Gastroesophageal sphincter (tissue), 4 donors: Measurements from ENCODE around the gene GPATCH3. TPM values are rescaled to one million over a fixed set of nuclear protein-coding genes. Genes with fewer than 3 reads are reported as not detected.
A peak's percentile ranks its signal among the peaks of the same experiment; 100 is the strongest.
"Not testable (repeated sequence)": the region's sequence is repeated elsewhere in the genome, so short reads cannot be mapped to it uniquely, and the experiment has no call there.

Experiments used
- ATAC-seq: fragments of 150-250 bp; one replicate; pipeline ENCODE4 v1.9.1; 2016; ENCODE audit warnings: mild to moderate bottlenecking, moderate library complexity
- H3K27ac ChIP-seq, 4 donors: fragments of 200-600 bp; sonication (generic) in 3 of 4; 1 replicate in 3 of 4; 2 replicates in 1 of 4; pipeline ENCODE4 v1.5.1; 2016 to 2019
- H3K27me3 ChIP-seq: fragments of 200-600 bp; sonication (generic); one replicate; pipeline ENCODE4 v1.5.1; 2019
- H3K36me3 ChIP-seq, 2 donors: fragments of 200-600 bp; sonication (generic); one replicate each; pipeline ENCODE4 v1.5.1; 2019; ENCODE audit warnings: control low read depth in 1 of 2
- H3K4me1 ChIP-seq, 3 donors: fragments of 200-600 bp; sonication (generic); 1 replicate in 2 of 3; 2 replicates in 1 of 3; pipeline ENCODE4 v1.5.1; 2016 to 2019; ENCODE audit warnings: control low read depth in 2 of 3
- H3K4me3 ChIP-seq, 2 donors: fragments of 200-600 bp; sonication (generic); one replicate each; pipeline ENCODE4 v1.5.1; 2019; ENCODE audit warnings: mild to moderate bottlenecking in 1 of 2, moderate library complexity in 1 of 2
- H3K9me3 ChIP-seq, 3 donors: fragments of 200-600 bp; sonication (generic); one replicate each; pipeline ENCODE4 v1.5.1; 2017 to 2019; ENCODE audit warnings: control low read depth in 2 of 3
- EP300 ChIP-seq: sonication (generic); formaldehyde crosslinking; IDR thresholded peaks from one replicate; pipeline ENCODE4 v1.6.1; 2017; ENCODE audit warnings: antibody characterized with exemption, mild to moderate bottlenecking
- POLR2A ChIP-seq, 2 donors: fragments of 450-650 bp; IDR thresholded peaks; one replicate each; pipeline ENCODE4 v1.6.1; 2017; ENCODE audit warnings: antibody characterized with exemption in 2 of 2, mild to moderate bottlenecking in 2 of 2, moderate library complexity in 1 of 2
- POLR2AphosphoS5 ChIP-seq: sonication (generic); formaldehyde crosslinking; IDR thresholded peaks from one replicate; pipeline ENCODE4 v1.6.1; 2017; ENCODE audit warnings: antibody characterized with exemption
- WGBS, 2 donors: methylation state at CpG; one replicate each; pipeline ENCODE4 v1.1.5; 2018; ENCODE audit warnings: low coverage in 1 of 2; 5-methylcytosine and 5-hydroxymethylcytosine counted together
- total RNA-seq, 4 donors: library from RNA; depleted of rRNA; stranded (reverse); fragments of >200 nt; gene quantifications; one replicate each; pipeline ENCODE4 v1.1.0, GENCODE V29; 2016
- TF ChIP-seq, protein P1 (sequence below), 4 experiments: fragments of 200-600 bp in 2 of 4; fragments of 450-650 bp in 2 of 4; sonication (generic) in 1 of 4; IDR thresholded peaks; one replicate each; pipeline ENCODE4 v1.5.1; 2017 to 2019; ENCODE audit warnings: antibody characterized with exemption in 4 of 4, mild to moderate bottlenecking in 2 of 4, moderate library complexity in 2 of 4

GPATCH3 gene
- total RNA-seq, 4 donors from 2014 or later: 5.1 to 21.6 (median 14.4) TPM

GRCh38 chr1:26853156-26853555 lies 47.1 kb downstream of the GPATCH3 start:
- TF ChIP-seq POLR2A (IDR thresholded peaks at IDR 0.05) (no peak), POLR2AphosphoS5 (peak; percentile 48)
- TF ChIP-seq, protein P1, sequence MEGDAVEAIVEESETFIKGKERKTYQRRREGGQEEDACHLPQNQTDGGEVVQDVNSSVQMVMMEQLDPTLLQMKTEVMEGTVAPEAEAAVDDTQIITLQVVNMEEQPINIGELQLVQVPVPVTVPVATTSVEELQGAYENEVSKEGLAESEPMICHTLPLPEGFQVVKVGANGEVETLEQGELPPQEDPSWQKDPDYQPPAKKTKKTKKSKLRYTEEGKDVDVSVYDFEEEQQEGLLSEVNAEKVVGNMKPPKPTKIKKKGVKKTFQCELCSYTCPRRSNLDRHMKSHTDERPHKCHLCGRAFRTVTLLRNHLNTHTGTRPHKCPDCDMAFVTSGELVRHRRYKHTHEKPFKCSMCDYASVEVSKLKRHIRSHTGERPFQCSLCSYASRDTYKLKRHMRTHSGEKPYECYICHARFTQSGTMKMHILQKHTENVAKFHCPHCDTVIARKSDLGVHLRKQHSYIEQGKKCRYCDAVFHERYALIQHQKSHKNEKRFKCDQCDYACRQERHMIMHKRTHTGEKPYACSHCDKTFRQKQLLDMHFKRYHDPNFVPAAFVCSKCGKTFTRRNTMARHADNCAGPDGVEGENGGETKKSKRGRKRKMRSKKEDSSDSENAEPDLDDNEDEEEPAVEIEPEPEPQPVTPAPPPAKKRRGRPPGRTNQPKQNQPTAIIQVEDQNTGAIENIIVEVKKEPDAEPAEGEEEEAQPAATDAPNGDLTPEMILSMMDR (IDR thresholded peaks at IDR 0.05): peak in 3 of 4 experiments; percentile 84 to 91 (median 86)
- H3K9me3 ChIP-seq: no peaks in the 10 kb centered on the region
- H3K4me3 ChIP-seq: no peak overlapping the region
- ATAC-seq: peak; percentile 87
- 6 to 17% methylated on average over 1 to 2 of the region's 3 CpGs for WGBS, 2 donors
- H3K27me3 ChIP-seq: no peaks in the 10 kb centered on the region
- H3K36me3 ChIP-seq: peaks cover 0 to 99% of the 10 kb centered on the region in 2 donors
- H3K4me1 ChIP-seq: peaks cover 0 to 23% (median 7%) of the 10 kb centered on the region in 3 donors
- no peak overlapping the region for H3K27ac ChIP-seq

GRCh38 chr1:26852701-26853100 lies 47.6 kb downstream of the GPATCH3 start:
- no peak overlapping the region for H3K4me3 ChIP-seq
- ATAC-seq: no peak
- peaks cover 0 to 99% of the 10 kb centered on the region in 2 donors for H3K36me3 ChIP-seq
- peaks cover 0 to 26% (median 7%) of the 10 kb centered on the region in 3 donors for H3K4me1 ChIP-seq
- H3K27me3 ChIP-seq: no peaks in the 10 kb centered on the region
- no peak overlapping the region for H3K27ac ChIP-seq
- H3K9me3 ChIP-seq: no peaks in the 10 kb centered on the region
- TF ChIP-seq POLR2A (IDR thresholded peaks at IDR 0.05) (no peak), POLR2AphosphoS5 (no peak), EP300 (no peak)
- WGBS, 2 donors: 35 to 59% methylated on average over 2 to 7 of the region's 9 CpGs

DNA sequence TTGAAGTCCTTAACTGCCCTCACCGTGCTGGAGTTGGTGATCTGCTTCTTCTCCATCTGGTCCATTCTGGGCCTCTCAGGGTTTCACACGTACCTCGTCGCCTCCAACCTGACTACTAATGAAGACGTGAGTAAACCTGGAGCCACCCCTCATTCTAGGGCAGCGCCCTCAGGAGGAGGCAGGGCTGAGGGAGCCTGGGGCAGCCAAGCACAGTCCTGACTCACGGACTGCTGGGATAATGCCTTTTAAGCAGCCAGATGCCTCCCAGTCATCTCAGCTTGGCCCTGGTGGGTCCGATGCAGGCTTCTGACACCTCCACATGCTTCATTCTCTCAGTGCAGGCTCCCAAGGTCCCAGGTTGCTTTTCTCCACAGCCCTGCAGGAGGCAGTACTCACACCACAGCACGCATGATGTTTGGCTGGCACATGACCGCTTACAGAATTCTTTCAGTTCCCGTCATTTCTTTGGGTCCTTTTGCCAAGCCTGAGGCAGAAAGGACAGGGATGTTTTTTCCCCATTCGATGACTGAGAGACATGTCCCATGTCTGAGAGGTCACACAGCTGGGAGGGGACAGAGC lies 49.1 kb downstream of the GPATCH3 start:
- Histone ChIP-seq H3K36me3 (peaks cover 0 to 96% of the 10 kb centered on the region in 2 donors), H3K4me1 (peaks cover 0 to 26% (median 7%) of the 10 kb centered on the region in 3 donors), H3K9me3 (no peaks in the 10 kb centered on the region), H3K27me3 (no peaks in the 10 kb centered on the region), H3K4me3 (no peak overlapping the region), H3K27ac (no peak overlapping the region)
- WGBS, 2 donors: 60 to 81% methylated on average over 1 to 7 of the region's 12 CpGs
- ATAC-seq: no peak
- no peak for TF ChIP-seq POLR2A (IDR thresholded peaks at IDR 0.05)
- TF ChIP-seq, protein P1 (IDR thresholded peaks at IDR 0.05): no peak
- no peak for TF ChIP-seq POLR2AphosphoS5
- no peak for TF ChIP-seq EP300

- peak; percentile 55 for ATAC-seq
- Histone ChIP-seq H3K27me3 (no peaks in the 10 kb centered on the region), H3K9me3 (no peaks in the 10 kb centered on the region), H3K4me1 (peaks cover 0 to 26% (median 7%) of the 10 kb centered on the region in 3 donors), H3K36me3 (peaks cover 0 to 81% of the 10 kb centered on the region in 2 donors), H3K4me3 (no peak overlapping the region), H3K27ac (peak overlapping the region in 3 of 4 donors; percentile 56 to 79 (median 78))
- WGBS, 2 donors: 0% methylated on average over 1 of the region's 10 CpGs; no CpG with 5 or more reads in 1 of the 2 donors
- peak; percentile 50 for TF ChIP-seq POLR2AphosphoS5
- no peak for TF ChIP-seq EP300
Measured at GRCh38 chr1:26848941-26849774, 51.1 kb downstream of the GPATCH3 start.

GRCh38 chr1:26848499-26848898 lies 51.8 kb downstream of the GPATCH3 start:
- ATAC-seq: no peak
- Histone ChIP-seq H3K9me3 (no peaks in the 10 kb centered on the region), H3K36me3 (peaks cover 0 to 81% of the 10 kb centered on the region in 2 donors), H3K4me1 (peaks cover 0 to 26% (median 7%) of the 10 kb centered on the region in 3 donors), H3K27ac (peak overlapping the region in 3 of 4 donors; percentile 56 to 79 (median 78)), H3K27me3 (no peaks in the 10 kb centered on the region), H3K4me3 (no peak overlapping the region)
- 100% methylated on average over 1 of the region's 10 CpGs; no CpG with 5 or more reads in 1 of the 2 donors for WGBS, 2 donors
- TF ChIP-seq EP300 (no peak), POLR2A (IDR thresholded peaks at IDR 0.05) (no peak), POLR2AphosphoS5 (no peak)
- TF ChIP-seq, protein P1 (IDR thresholded peaks at IDR 0.05): no peak

DNA sequence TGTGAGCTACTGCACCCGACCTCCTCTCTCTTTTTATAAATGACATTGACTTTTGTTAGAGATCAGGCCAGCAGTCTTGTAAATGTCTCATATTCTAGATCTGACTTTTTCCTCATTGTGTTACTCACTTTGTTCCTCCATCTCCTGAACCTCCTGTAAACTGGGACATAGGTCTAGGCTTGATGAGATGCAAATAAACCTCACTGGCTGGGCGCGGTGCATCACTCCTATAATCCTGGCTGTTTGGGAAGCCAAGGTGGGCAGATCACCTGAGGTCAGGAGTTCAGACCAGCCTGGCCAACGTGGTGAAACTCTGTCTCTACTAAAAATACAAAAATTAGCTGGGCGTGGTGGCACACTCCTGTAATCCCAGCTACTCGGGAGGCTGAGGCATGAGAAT lies 52.4 kb downstream of the GPATCH3 start:
- H3K9me3 ChIP-seq, ATAC-seq, H3K27me3 ChIP-seq, H3K4me3 ChIP-seq, H3K27ac ChIP-seq: not testable (repeated sequence)
- peaks cover 0 to 81% of the 10 kb centered on the region in 2 donors for H3K36me3 ChIP-seq
- 67 to 85% methylated on average over 1 to 4 of the region's 6 CpGs for WGBS, 2 donors
- peaks cover 0 to 19% (median 7%) of the 10 kb centered on the region in 3 donors for H3K4me1 ChIP-seq
